GM12865 (cell line): ENCODE results near the gene PALB2.

ENCODE experiments used
- DNase-seq: peaks from one replicate; pipeline ENCODE4 v3.0.0; 2010; ENCODE audit warnings: low read depth
- H3K4me3 ChIP-seq: 2 replicates; pipeline ENCODE4 v1.5.1; 2011; ENCODE audit warnings: mild to moderate bottlenecking, low read depth, low read length, control low read depth
- CTCF ChIP-seq: IDR thresholded peaks from 2 replicates; pipeline ENCODE4 v1.5.1; 2011; ENCODE audit warnings: low read length, control low read depth, low read depth, inconsistent platforms; ENCODE audit not compliant: insufficient read depth; ENCODE audit errors: missing control alignments

Gene PALB2

GRCh38 chr16:23562505-23562904, 78.6 kb downstream of the PALB2 start:
- H3K4me3 ChIP-seq = no peak overlapping the region
- DNase-seq = no peak
- no peak for TF ChIP-seq CTCF

GRCh38 chr16:23561586-23561985, 79.5 kb downstream of the PALB2 start:
- no peak for TF ChIP-seq CTCF
- no peak overlapping the region for H3K4me3 ChIP-seq

DNA sequence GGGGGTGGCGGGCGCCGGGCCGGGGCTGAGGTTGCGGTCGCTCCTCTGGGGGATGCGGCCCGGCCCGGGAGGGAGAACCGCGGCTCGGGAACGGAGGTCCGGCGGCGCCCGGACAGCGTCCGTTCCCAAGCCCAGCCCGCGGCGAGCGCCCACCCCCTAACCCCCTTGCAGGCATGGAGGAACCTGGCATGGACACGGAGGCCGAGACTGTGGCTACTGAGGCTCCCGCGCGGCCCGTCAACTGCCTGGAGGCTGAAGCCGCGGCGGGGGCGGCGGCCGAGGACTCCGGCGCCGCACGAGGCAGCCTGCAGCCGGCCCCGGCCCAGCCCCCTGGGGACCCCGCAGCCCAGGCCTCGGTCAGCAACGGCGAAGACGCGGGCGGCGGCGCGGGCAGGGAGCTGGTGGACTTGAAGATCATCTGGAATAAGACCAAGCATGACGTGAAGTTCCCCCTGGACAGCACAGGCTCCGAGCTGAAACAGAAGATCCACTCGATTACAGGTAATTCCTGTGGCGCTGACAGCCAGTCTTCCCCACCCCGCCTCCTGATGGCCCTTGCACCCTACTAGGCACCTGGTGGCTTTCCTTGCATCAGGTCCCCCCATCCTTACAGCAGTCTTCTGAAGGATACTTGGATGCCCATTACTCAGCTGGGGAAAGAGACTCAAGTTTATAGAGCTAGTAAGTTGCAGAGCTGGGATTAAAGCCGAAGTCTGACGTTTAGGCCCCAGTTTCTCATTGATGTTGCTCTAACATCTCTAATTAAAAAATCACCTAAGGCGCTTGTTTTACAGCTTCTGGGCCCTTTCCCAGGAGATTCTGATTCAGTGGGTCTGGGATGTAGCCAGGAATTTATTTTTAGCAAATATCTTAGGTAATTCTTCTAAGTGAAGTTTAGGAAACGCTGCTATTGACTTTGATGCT, 83.1 kb downstream of the PALB2 start:
- peak; percentile 23 for DNase-seq
- no peak for TF ChIP-seq CTCF
- peak overlapping the region; percentile 97 for H3K4me3 ChIP-seq

More at GRCh38 chr16:23561586-23561985, 79.5 kb downstream of the PALB2 start:
- no peak for DNase-seq

- DNase-seq = peak; percentile 99
- peak; percentile 87 for TF ChIP-seq CTCF
Measured at GRCh38 chr16:23556881-23557778, 84.0 kb downstream of the PALB2 start, which contains the start of the genes EARS2 and UBFD1. Gene EARS2 (minus strand): TSS chr16:23557350. CDS start chr16:23557343, 7 bp downstream. Gene UBFD1 (plus strand): TSS chr16:23557727. CDS start chr16:23557743, 16 bp downstream.

DNA sequence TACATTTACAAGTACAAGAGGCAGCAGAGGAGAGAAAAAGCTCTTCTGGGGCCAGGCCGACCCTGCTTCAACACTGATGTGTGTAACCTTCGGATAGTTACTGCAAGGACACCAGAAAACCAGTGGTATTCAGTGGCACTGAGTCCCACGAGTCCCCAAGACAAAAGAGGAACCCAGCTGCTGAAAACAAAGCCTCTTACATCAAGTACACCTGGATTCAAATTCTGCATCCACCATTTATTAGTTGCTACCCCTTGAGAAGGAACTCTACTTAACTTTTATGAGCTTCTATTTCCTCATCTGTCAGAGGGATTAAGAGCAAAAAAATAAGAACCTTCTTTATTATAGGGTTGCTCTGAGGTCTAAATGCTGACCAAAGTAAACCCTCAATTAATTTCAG, 86.6 kb downstream of the PALB2 start:
- no peak for DNase-seq

More at GRCh38 chr16:23556881-23557778, 84.0 kb downstream of the PALB2 start, which contains the start of the genes EARS2 and UBFD1:
- peak within 1 kb of the TSS; percentile 97 for H3K4me3 ChIP-seq

More for the DNA sequence above, 86.6 kb downstream of the PALB2 start:
- TF ChIP-seq CTCF = no peak
- no peak overlapping the region for H3K4me3 ChIP-seq
